GM19452 (cell line): ENCODE results near the gene NOL9.
"Not testable (repeated sequence)": the region's sequence is repeated elsewhere in the genome, so short reads cannot be mapped to it uniquely, and the experiment has no call there.

Experiments
- ATAC-seq: cut with Tn5 transposase; IDR thresholded peaks from one replicate; pipeline ENCODE4 v1.9.1; 2021; ENCODE audit not compliant: unreplicated experiment

The NOL9 gene

GRCh38 chr1:6574025-6574620 is 19.8 kb upstream of the NOL9 start:
- no peak for ATAC-seq

- no peak for ATAC-seq
Observed at GRCh38 chr1:6572653-6573383, 18.5 kb upstream of the NOL9 start.

GRCh38 chr1:6570987-6571386 is 16.7 kb upstream of the NOL9 start:
- ATAC-seq, result no peak

GRCh38 chr1:6570100-6570499 is 15.8 kb upstream of the NOL9 start:
- ATAC-seq, result no peak

GRCh38 chr1:6569033-6569432 is 14.7 kb upstream of the NOL9 start:
- no peak for ATAC-seq

- no peak for ATAC-seq
Observed at GRCh38 chr1:6560267-6560666, 6.0 kb upstream of the NOL9 start.

GRCh38 chr1:6559161-6559560 is 4.8 kb upstream of the NOL9 start:
- not testable (repeated sequence) for ATAC-seq

GRCh38 chr1:6557597-6557996 is 3.3 kb upstream of the NOL9 start:
- ATAC-seq, result no peak

- no peak for ATAC-seq
Observed at GRCh38 chr1:6554907-6555778, 830 bp upstream of the NOL9 start, which contains the start of gene TAS1R1. Gene TAS1R1, plus strand, starts transcription at chr1:6555307. Its CDS starts 67 bp downstream, at chr1:6555374.

- ATAC-seq, result no peak
Observed at GRCh38 chr1:6547301-6547700, 7.0 kb downstream of the NOL9 start.

- no peak for ATAC-seq
Observed at GRCh38 chr1:6546326-6546725, 8.0 kb downstream of the NOL9 start.

GRCh38 chr1:6545276-6546112 is 8.8 kb downstream of the NOL9 start:
- ATAC-seq, result no peak

GRCh38 chr1:6544831-6545230 is 9.5 kb downstream of the NOL9 start:
- ATAC-seq, result no peak

GRCh38 chr1:6538956-6539355 is 15.4 kb downstream of the NOL9 start:
- ATAC-seq, result no peak

- ATAC-seq, result no peak
Observed at GRCh38 chr1:6536291-6536690, 18.0 kb downstream of the NOL9 start.

- ATAC-seq, result no peak
Observed at GRCh38 chr1:6535214-6535613, 19.1 kb downstream of the NOL9 start.

- no peak for ATAC-seq
Observed at GRCh38 chr1:6534248-6534822, 20.0 kb downstream of the NOL9 start.

GRCh38 chr1:6531996-6532395 is 22.3 kb downstream of the NOL9 start:
- no peak for ATAC-seq

GRCh38 chr1:6530504-6531160 is 23.7 kb downstream of the NOL9 start:
- ATAC-seq, result no peak

- ATAC-seq, result no peak
Observed at GRCh38 chr1:6528492-6528891, 25.8 kb downstream of the NOL9 start.
